Common myeloid progenitor, CD34-positive (primary cell): ENCODE measurements around the gene AP1B1.
A peak's percentile ranks its signal among the peaks of the same experiment; 100 is the strongest.

Experiments
- CTCF ChIA-PET: fragments of 350-600 bp; sonication (Branson Sonifier 250); formaldehyde crosslinking; loops from one replicate; lab custom pipeline; 2021; ENCODE audit warnings: antibody characterized with exemption; lab: Charles Lee
- POLR2A ChIA-PET: fragments of 350-600 bp; sonication (Branson Sonifier 250); formaldehyde crosslinking; loops from one replicate; lab custom pipeline; 2021; ENCODE audit warnings: antibody characterized with exemption; lab: Charles Lee
- DNase-seq, 3 donors: peaks; one replicate each; pipeline versions ENCODE4 v3.0.0 to v3.0.0-alpha.2; 2013
- H3K27ac ChIP-seq, 2 experiments: 1 replicate in 1 of 2; 2 replicates in 1 of 2; pipeline ENCODE4 v1.7.0; 2013; ENCODE audit warnings: inconsistent platforms in 2 of 2, low read length in 2 of 2, mild to moderate bottlenecking in 2 of 2, low read depth in 1 of 2, moderate library complexity in 1 of 2; ENCODE audit not compliant: severe bottlenecking in 2 of 2, insufficient read depth in 1 of 2, poor library complexity in 1 of 2
- H3K27me3 ChIP-seq, 5 experiments: replicated peaks in 2 of 5; 1 replicate in 3 of 5; 2 replicates in 2 of 5; pipeline versions ENCODE4 v1.6.1 to v1.7.0; 2013; ENCODE audit warnings: low read length in 4 of 5, mild to moderate bottlenecking in 2 of 5, moderate library complexity in 2 of 5, inconsistent platforms in 1 of 5; ENCODE audit not compliant: insufficient read depth in 5 of 5, control insufficient read depth in 4 of 5
- H3K36me3 ChIP-seq, 4 experiments: 1 replicate in 2 of 4; 2 replicates in 2 of 4; pipeline versions ENCODE4 v1.6.1 to v1.7.0; 2013; ENCODE audit warnings: low read length in 3 of 4, control low read depth in 1 of 4, mild to moderate bottlenecking in 1 of 4; ENCODE audit not compliant: control insufficient read depth in 4 of 4, insufficient read depth in 4 of 4
- H3K4me1 ChIP-seq, 4 experiments: 1 replicate in 3 of 4; 2 replicates in 1 of 4; pipeline versions ENCODE4 v1.6.1 to v1.7.1; 2013; ENCODE audit warnings: low read length in 3 of 4, mild to moderate bottlenecking in 3 of 4, control low read depth in 1 of 4, inconsistent platforms in 1 of 4, moderate library complexity in 1 of 4; ENCODE audit not compliant: control insufficient read depth in 4 of 4, insufficient read depth in 4 of 4; ENCODE audit errors: control extremely low read depth in 1 of 4
- H3K4me3 ChIP-seq, 7 experiments: 1 replicate in 4 of 7; 2 replicates in 3 of 7; pipeline versions ENCODE4 v1.5.1 to v1.7.0; 2013; ENCODE audit warnings: mild to moderate bottlenecking in 7 of 7, low read length in 6 of 7, moderate library complexity in 6 of 7, inconsistent platforms in 2 of 7, low read depth in 2 of 7, control low read depth in 1 of 7; ENCODE audit not compliant: insufficient read depth in 4 of 7, control insufficient read depth in 1 of 7; ENCODE audit errors: extremely low read depth in 1 of 7
- H3K9me3 ChIP-seq, 5 experiments: 1 replicate in 4 of 5; 2 replicates in 1 of 5; pipeline versions ENCODE4 v1.6.1 to v1.7.1; 2013; ENCODE audit warnings: low read length in 4 of 5, mild to moderate bottlenecking in 2 of 5, inconsistent platforms in 1 of 5, low read depth in 1 of 5, moderate library complexity in 1 of 5; ENCODE audit not compliant: control insufficient read depth in 4 of 5, insufficient read depth in 2 of 5; ENCODE audit errors: control extremely low read depth in 1 of 5
- WGBS: methylation state at CpG from one replicate; pipeline ENCODE4 v1.1.5; 2013; ENCODE audit not compliant: insufficient coverage; 5-methylcytosine and 5-hydroxymethylcytosine counted together

AP1B1 gene

GRCh38 chr22:29327089-29327764 is 61.1 kb downstream of the AP1B1 start:
- no peaks in the 10 kb centered on the region for H3K27me3 ChIP-seq
- H3K27ac ChIP-seq: no peak overlapping the region
- POLR2A ChIA-PET: interaction anchor here (0.6 to 1.3 kb wide), 2 partner anchors 9 to 28 kb away, joined by 3 to 4 read pairs; no protein-coding TSS in a partner anchor
- H3K4me3 ChIP-seq: no peak overlapping the region
- CTCF ChIA-PET: interaction anchor here (0.7 to 1.5 kb wide), 3 partner anchors 10 to 24 kb away, joined by 3 to 4 read pairs (median 3); no protein-coding TSS in a partner anchor
- DNase-seq: no peak
- peaks cover 9 to 64% (median 47%) of the 10 kb centered on the region in 4 experiments for H3K36me3 ChIP-seq
- H3K4me1 ChIP-seq: no peaks in the 10 kb centered on the region
- H3K9me3 ChIP-seq: no peaks in the 10 kb centered on the region
- WGBS: 100% methylated on average over 8 of the region's 15 CpGs

GRCh38 chr22:29326481-29326880 is 61.9 kb downstream of the AP1B1 start:
- Histone ChIP-seq H3K36me3 (peaks cover 9 to 56% (median 40%) of the 10 kb centered on the region in 4 experiments), H3K27ac (no peak overlapping the region), H3K4me3 (no peak overlapping the region), H3K27me3 (no peaks in the 10 kb centered on the region), H3K4me1 (no peaks in the 10 kb centered on the region), H3K9me3 (no peaks in the 10 kb centered on the region)
- ChIA-PET CTCF (interaction anchor here (1.1 to 1.5 kb wide), 3 partner anchors 10 to 25 kb away, joined by 3 to 4 read pairs (median 3); no protein-coding TSS in a partner anchor), POLR2A (interaction anchor here (1.3 kb wide), 1 partner anchor 8 kb away, joined by 3 read pairs; no protein-coding TSS in a partner anchor)
- WGBS: 93% methylated on average over 10 of the region's 10 CpGs
- DNase-seq: no peak

DNA sequence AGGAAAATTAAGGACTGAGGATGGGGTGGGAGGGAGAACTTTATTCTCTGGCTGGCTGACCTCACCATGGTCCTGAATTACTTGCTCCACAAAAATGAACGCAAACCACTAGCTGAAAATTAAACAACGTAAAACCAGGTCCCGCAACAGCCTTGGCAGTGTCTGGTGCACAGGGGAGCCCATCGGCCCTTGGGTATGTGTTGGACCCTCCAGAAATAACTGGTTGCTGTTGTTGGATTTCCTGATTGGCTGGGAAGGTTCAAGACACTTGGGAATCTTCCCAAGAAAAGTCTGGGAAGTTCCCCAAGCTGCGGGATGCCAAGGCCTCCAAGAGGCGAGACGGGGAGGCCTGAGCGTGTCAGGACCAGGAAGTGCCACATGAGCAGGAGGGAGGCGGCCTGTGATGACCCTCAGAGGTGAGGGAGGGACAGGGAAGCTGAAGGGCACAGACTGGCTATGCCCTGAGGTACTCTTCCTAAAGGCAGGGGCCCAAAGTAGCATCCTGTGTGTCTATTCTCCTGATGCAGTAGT is 62.5 kb downstream of the AP1B1 start:
- WGBS: 91% methylated on average over 9 of the region's 9 CpGs
- H3K4me1 ChIP-seq: no peaks in the 10 kb centered on the region
- no peaks in the 10 kb centered on the region for H3K27me3 ChIP-seq
- H3K9me3 ChIP-seq: no peaks in the 10 kb centered on the region
- no peak for DNase-seq
- H3K4me3 ChIP-seq: no peak overlapping the region
- ChIA-PET CTCF (interaction anchor here (1.3 to 1.5 kb wide), 3 partner anchors 11 to 25 kb away, joined by 3 read pairs; no protein-coding TSS in a partner anchor), POLR2A (interaction anchor here (1.3 kb wide), 1 partner anchor 7 kb away, joined by 3 read pairs; no protein-coding TSS in a partner anchor)
- H3K27ac ChIP-seq: no peak overlapping the region
- peaks cover 9 to 50% (median 34%) of the 10 kb centered on the region in 4 experiments for H3K36me3 ChIP-seq

DNA sequence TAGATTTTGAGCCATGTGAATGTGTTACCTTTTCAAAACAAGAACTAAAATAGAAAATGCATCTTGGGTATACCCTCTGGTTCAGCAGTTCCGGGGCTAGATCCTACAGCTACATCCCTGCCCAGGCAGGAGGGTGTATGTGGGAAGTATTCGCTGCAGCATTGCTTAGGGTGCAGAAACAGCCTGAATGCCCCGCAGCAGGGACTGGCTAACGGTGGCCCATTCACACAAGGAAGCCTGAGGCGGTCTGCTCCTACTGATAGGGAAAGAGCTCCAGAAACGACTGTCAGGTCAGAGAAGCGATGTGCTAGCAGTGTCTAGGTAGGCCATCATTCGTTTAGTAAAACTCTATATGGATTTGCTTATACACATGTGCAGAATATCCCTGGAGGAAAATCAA is 63.0 kb downstream of the AP1B1 start:
- POLR2A ChIA-PET: no interaction called here
- H3K27me3 ChIP-seq: no peaks in the 10 kb centered on the region

DNA sequence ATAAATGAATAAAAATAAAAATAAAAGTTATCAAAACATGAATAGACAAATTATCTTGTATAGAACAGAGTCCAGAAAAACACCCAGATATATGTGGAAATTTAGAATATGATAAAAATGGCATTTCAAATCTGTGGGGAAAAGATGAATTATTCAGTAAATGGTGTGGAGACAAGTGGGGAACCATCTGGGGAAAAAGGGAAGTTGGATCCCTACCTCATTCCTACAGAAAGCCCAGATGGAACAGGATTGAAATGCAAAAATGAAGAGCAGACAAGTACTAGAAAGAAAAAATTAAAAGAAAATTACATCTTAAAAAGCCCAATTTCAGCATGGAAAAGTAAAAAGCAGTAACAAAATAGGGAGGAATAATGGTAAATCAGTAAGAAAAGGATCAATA is 64.7 kb downstream of the AP1B1 start:
- no peak for DNase-seq
- Histone ChIP-seq H3K27ac (no peak overlapping the region), H3K4me3 (no peak overlapping the region), H3K27me3 (no peaks in the 10 kb centered on the region), H3K9me3 (no peaks in the 10 kb centered on the region), H3K4me1 (no peaks in the 10 kb centered on the region), H3K36me3 (peaks cover 6 to 28% (median 18%) of the 10 kb centered on the region in 4 experiments)
- ChIA-PET POLR2A (no interaction called here), CTCF (interaction anchor here (1.0 kb wide), 1 partner anchor 10 kb away, joined by 3 read pairs; no protein-coding TSS in a partner anchor)

More for the DNA sequence above, 63.0 kb downstream of the AP1B1 start:
- H3K36me3 ChIP-seq: peaks cover 9 to 45% (median 31%) of the 10 kb centered on the region in 4 experiments
- no peak overlapping the region for H3K4me3 ChIP-seq
- CTCF ChIA-PET: interaction anchor here (1.3 to 1.5 kb wide), 3 partner anchors 12 to 26 kb away, joined by 3 read pairs; no protein-coding TSS in a partner anchor
- no peaks in the 10 kb centered on the region for H3K9me3 ChIP-seq
- no peak for DNase-seq
- 80% methylated on average over 6 of the region's 8 CpGs for WGBS
- H3K4me1 ChIP-seq: no peaks in the 10 kb centered on the region
- H3K27ac ChIP-seq: no peak overlapping the region

- H3K27ac ChIP-seq: no peak overlapping the region
- H3K4me3 ChIP-seq: no peak overlapping the region
- H3K9me3 ChIP-seq: no peaks in the 10 kb centered on the region
- peak in 2 of 3 donors; percentile 39 to 57 for DNase-seq
- H3K36me3 ChIP-seq: no peaks in the 10 kb centered on the region
- no CpG with 5 or more reads among the region's 1 CpG for WGBS
- peaks cover 0 to 5% (median 3%) of the 10 kb centered on the region in 4 experiments for H3K4me1 ChIP-seq
- ChIA-PET CTCF (interaction anchor here (0.6 to 2.7 kb wide), 7 partner anchors 9 to 105 kb away, joined by 3 to 13 read pairs (median 6); partner anchors contain the start of gene GAS2L1), POLR2A (no interaction called here)
- peaks cover 0 to 14% (median 7%) of the 10 kb centered on the region in 5 experiments for H3K27me3 ChIP-seq
Observed at GRCh38 chr22:29320546-29320945, 67.8 kb downstream of the AP1B1 start.
